Measurements from ENCODE around the gene ZCCHC7.

The ZCCHC7 gene

GRCh38 chr9:37325778-37326177 lies 205.4 kb downstream of the ZCCHC7 start:
- Histone ChIP-seq H3K27me3 (replicated peaks; ENCODE audit: control insufficient read depth, insufficient read depth, low read length) (no peaks in the 10 kb centered on the region), H3K4me3 (replicated peaks; ENCODE audit: low read depth, low read length) (no peak overlapping the region), H3K36me3 (ENCODE audit: control insufficient read depth, insufficient read depth, low read length) (no peaks in the 10 kb centered on the region)
- TF ChIP-seq CTCF (IDR thresholded peaks at IDR 0.05; ENCODE audit: insufficient read depth, low read length, poor library complexity, severe bottlenecking): no peak
- no peak for DNase-seq (ENCODE audit: extremely low read depth, insufficient read length)

- H3K36me3 ChIP-seq (ENCODE audit: control insufficient read depth, insufficient read depth, low read length): no peaks in the 10 kb centered on the region
- H3K4me3 ChIP-seq (replicated peaks; ENCODE audit: low read depth, low read length): no peak overlapping the region
- TF ChIP-seq CTCF (IDR thresholded peaks at IDR 0.05; ENCODE audit: insufficient read depth, low read length, poor library complexity, severe bottlenecking): no peak
- H3K27me3 ChIP-seq (replicated peaks; ENCODE audit: control insufficient read depth, insufficient read depth, low read length): no peaks in the 10 kb centered on the region
- DNase-seq (ENCODE audit: extremely low read depth, insufficient read length): no peak
Measured at GRCh38 chr9:37327553-37327952, 207.2 kb downstream of the ZCCHC7 start.

- no peak for TF ChIP-seq CTCF (IDR thresholded peaks at IDR 0.05; ENCODE audit: insufficient read depth, low read length, poor library complexity, severe bottlenecking)
- H3K27me3 ChIP-seq (replicated peaks; ENCODE audit: control insufficient read depth, insufficient read depth, low read length): no peaks in the 10 kb centered on the region
- no peak for DNase-seq (ENCODE audit: extremely low read depth, insufficient read length)
- H3K36me3 ChIP-seq (ENCODE audit: control insufficient read depth, insufficient read depth, low read length): no peaks in the 10 kb centered on the region
- no peak overlapping the region for H3K4me3 ChIP-seq (replicated peaks; ENCODE audit: low read depth, low read length)
Measured at GRCh38 chr9:37328556-37329227, 208.3 kb downstream of the ZCCHC7 start.

- no peaks in the 10 kb centered on the region for H3K27me3 ChIP-seq (replicated peaks; ENCODE audit: control insufficient read depth, insufficient read depth, low read length)
- no peaks in the 10 kb centered on the region for H3K36me3 ChIP-seq (ENCODE audit: control insufficient read depth, insufficient read depth, low read length)
- no peak for DNase-seq (ENCODE audit: extremely low read depth, insufficient read length)
- no peak overlapping the region for H3K4me3 ChIP-seq (replicated peaks; ENCODE audit: low read depth, low read length)
- TF ChIP-seq CTCF (IDR thresholded peaks at IDR 0.05; ENCODE audit: insufficient read depth, low read length, poor library complexity, severe bottlenecking): peak; percentile 56
Measured at GRCh38 chr9:37329576-37329975, 209.2 kb downstream of the ZCCHC7 start.

- Histone ChIP-seq H3K27me3 (replicated peaks; ENCODE audit: control insufficient read depth, insufficient read depth, low read length) (no peaks in the 10 kb centered on the region), H3K4me3 (replicated peaks; ENCODE audit: low read depth, low read length) (no peak overlapping the region), H3K36me3 (ENCODE audit: control insufficient read depth, insufficient read depth, low read length) (no peaks in the 10 kb centered on the region)
- no peak for DNase-seq (ENCODE audit: extremely low read depth, insufficient read length)
- TF ChIP-seq CTCF (IDR thresholded peaks at IDR 0.05; ENCODE audit: insufficient read depth, low read length, poor library complexity, severe bottlenecking): no peak
Measured at GRCh38 chr9:37331871-37332270, 211.5 kb downstream of the ZCCHC7 start.

- no peak for TF ChIP-seq CTCF (IDR thresholded peaks at IDR 0.05; ENCODE audit: insufficient read depth, low read length, poor library complexity, severe bottlenecking)
- Histone ChIP-seq H3K36me3 (ENCODE audit: control insufficient read depth, insufficient read depth, low read length) (no peaks in the 10 kb centered on the region), H3K27me3 (replicated peaks; ENCODE audit: control insufficient read depth, insufficient read depth, low read length) (no peaks in the 10 kb centered on the region), H3K4me3 (replicated peaks; ENCODE audit: low read depth, low read length) (no peak overlapping the region)
- DNase-seq (ENCODE audit: extremely low read depth, insufficient read length): no peak
Measured at GRCh38 chr9:37332578-37332977, 212.2 kb downstream of the ZCCHC7 start.
